ENCODE results near the gene FAM221A. TPM values are rescaled to one million over a fixed set of nuclear protein-coding genes. Genes with fewer than 3 reads are reported as not detected.

Gene FAM221A
- total and polyA plus RNA-seq, 2 donors (not counting 1 experiment from before 2014, with no cell fraction given) = 10.7 to 11.3 TPM

DNA sequence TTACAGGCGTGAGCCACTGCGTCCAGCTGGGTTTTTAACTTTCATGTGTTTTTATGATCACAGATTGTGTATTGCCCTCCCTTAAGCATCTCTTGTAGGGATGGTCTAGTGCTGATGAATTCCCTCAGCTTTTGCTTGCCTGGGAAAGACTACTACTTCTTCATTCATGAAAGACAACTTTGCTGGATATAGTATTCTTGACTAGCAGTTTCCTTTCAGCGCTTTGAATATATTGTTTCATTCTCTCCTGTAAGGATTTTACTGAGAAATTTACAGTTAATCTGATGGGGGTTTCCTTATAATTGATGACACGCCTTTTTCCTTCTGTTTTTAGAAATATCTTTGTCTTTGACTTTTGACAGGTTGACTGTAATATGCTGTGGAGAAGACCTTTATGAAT lies 63.2 kb downstream of the FAM221A start:
- H3K79me2 ChIP-seq (ENCODE audit: control insufficient read depth, insufficient read depth, low read length) = no peaks in the 10 kb centered on the region
- peaks cover 0 to 4% (median 0%) of the 10 kb centered on the region in 4 experiments for H3K27me3 ChIP-seq (replicated peaks in 1 of 4; ENCODE audit: control extremely low read depth in 1 of 4, control insufficient read depth in 3 of 4, insufficient read depth in 4 of 4, low read length in 3 of 4)
- peaks cover 2 to 37% (median 23%) of the 10 kb centered on the region in 3 donors for H3K9me3 ChIP-seq (ENCODE audit: control extremely low read depth in 1 of 3, control insufficient read depth in 2 of 3, insufficient read depth in 1 of 3, low read length in 2 of 3)
- no peak overlapping the region for H2AFZ ChIP-seq (ENCODE audit: insufficient read depth, low read depth, low read length, poor library complexity, severe bottlenecking)
- CTCF ChIA-PET = interaction anchor here (1.8 kb wide), 1 partner anchor 47 kb away, joined by 4 read pairs; no protein-coding TSS in a partner anchor
- no peaks in the 10 kb centered on the region for H4K20me1 ChIP-seq (ENCODE audit: control insufficient read depth, insufficient read depth, low read length, poor library complexity, severe bottlenecking)
- H3K4me3 ChIP-seq (ENCODE audit: control extremely low read depth in 1 of 5, extremely low read depth in 1 of 5, insufficient read depth in 1 of 5, low read depth in 2 of 5, low read length in 4 of 5) = no peak overlapping the region
- H3K27ac ChIP-seq (ENCODE audit: low read length in 2 of 2) = no peak overlapping the region
- H3K4me3 Mint-ChIP-seq = no peak overlapping the region
- peaks cover 16% of the 10 kb centered on the region for H3K9me3 Mint-ChIP-seq (ENCODE audit: insufficient read depth)
- ATAC-seq (ENCODE audit: low read depth) = no peak
- POLR2A ChIA-PET = no interaction called here
- H3K36me3 ChIP-seq (replicated peaks in 1 of 2; ENCODE audit: control extremely low read depth in 1 of 2, control insufficient read depth in 1 of 2, extremely low read depth in 1 of 2, insufficient read depth in 2 of 2, low read length in 1 of 2) = no peaks in the 10 kb centered on the region
- H3K9ac ChIP-seq (ENCODE audit: low read length) = no peak overlapping the region
- no peak for DNase-seq
- no peak overlapping the region for H3K27ac Mint-ChIP-seq
- H3K27me3 Mint-ChIP-seq = no peaks in the 10 kb centered on the region
- H3K4me2 ChIP-seq (replicated peaks; ENCODE audit: low read depth, low read length, poor library complexity, severe bottlenecking) = no peak overlapping the region
- TF ChIP-seq EZH2 (IDR thresholded peaks at IDR 0.05; ENCODE audit: borderline replicate concordance, insufficient read depth, low read depth, low read length, poor library complexity, severe bottlenecking) = no peak
- TF ChIP-seq, protein P1, sequence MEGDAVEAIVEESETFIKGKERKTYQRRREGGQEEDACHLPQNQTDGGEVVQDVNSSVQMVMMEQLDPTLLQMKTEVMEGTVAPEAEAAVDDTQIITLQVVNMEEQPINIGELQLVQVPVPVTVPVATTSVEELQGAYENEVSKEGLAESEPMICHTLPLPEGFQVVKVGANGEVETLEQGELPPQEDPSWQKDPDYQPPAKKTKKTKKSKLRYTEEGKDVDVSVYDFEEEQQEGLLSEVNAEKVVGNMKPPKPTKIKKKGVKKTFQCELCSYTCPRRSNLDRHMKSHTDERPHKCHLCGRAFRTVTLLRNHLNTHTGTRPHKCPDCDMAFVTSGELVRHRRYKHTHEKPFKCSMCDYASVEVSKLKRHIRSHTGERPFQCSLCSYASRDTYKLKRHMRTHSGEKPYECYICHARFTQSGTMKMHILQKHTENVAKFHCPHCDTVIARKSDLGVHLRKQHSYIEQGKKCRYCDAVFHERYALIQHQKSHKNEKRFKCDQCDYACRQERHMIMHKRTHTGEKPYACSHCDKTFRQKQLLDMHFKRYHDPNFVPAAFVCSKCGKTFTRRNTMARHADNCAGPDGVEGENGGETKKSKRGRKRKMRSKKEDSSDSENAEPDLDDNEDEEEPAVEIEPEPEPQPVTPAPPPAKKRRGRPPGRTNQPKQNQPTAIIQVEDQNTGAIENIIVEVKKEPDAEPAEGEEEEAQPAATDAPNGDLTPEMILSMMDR (IDR thresholded peaks at IDR 0.05) = no peak
- H3K4me1 Mint-ChIP-seq = no peaks in the 10 kb centered on the region
- no peaks in the 10 kb centered on the region for H3K4me1 ChIP-seq (ENCODE audit: control insufficient read depth in 2 of 2, insufficient read depth in 2 of 2, low read length in 2 of 2)
- no CpG with 5 or more reads among the region's 4 CpGs for WGBS (ENCODE audit: insufficient coverage)
- intact Hi-C loops (cut with micrococcal nuclease) = no loop called here

DNA sequence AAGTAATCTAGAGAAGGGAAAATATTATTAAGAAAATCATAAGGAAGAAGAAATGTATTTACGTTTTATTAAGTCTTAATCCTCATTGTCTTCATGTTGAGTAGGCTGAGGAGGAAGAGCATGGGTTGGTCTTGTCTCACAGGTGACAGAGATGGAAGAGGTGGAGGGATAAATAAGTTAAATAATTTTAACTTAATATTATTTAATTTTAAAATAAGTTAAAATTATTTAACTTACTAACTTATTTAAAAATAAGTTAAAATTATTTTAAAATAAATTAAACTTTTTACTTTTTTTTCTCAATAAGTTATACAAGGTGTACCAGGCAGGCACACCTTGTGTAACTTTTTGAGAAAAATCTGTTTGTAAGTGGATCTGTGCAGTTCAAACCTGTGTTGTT lies 66.6 kb downstream of the FAM221A start:
- no peak overlapping the region for H3K27ac Mint-ChIP-seq
- H3K4me2 ChIP-seq (replicated peaks; ENCODE audit: low read depth, low read length, poor library complexity, severe bottlenecking) = no peak overlapping the region
- no peak overlapping the region for H3K27ac ChIP-seq (ENCODE audit: low read length in 2 of 2)
- H3K4me1 ChIP-seq (ENCODE audit: control insufficient read depth in 2 of 2, insufficient read depth in 2 of 2, low read length in 2 of 2) = no peaks in the 10 kb centered on the region
- TF ChIP-seq, protein P1 (IDR thresholded peaks at IDR 0.05) = no peak
- TF ChIP-seq EZH2 (IDR thresholded peaks at IDR 0.05; ENCODE audit: borderline replicate concordance, insufficient read depth, low read depth, low read length, poor library complexity, severe bottlenecking) = no peak
- no peak for ATAC-seq (ENCODE audit: low read depth)
- no peak overlapping the region for H3K4me3 Mint-ChIP-seq
- CTCF ChIA-PET = no interaction called here
- peaks cover 0 to 4% (median 0%) of the 10 kb centered on the region in 4 experiments for H3K27me3 ChIP-seq (replicated peaks in 1 of 4; ENCODE audit: control extremely low read depth in 1 of 4, control insufficient read depth in 3 of 4, insufficient read depth in 4 of 4, low read length in 3 of 4)
- intact Hi-C loops (cut with micrococcal nuclease) = no loop called here
- WGBS (ENCODE audit: insufficient coverage) = no CpG with 5 or more reads among the region's 1 CpG
- H3K4me1 Mint-ChIP-seq = no peaks in the 10 kb centered on the region
- POLR2A ChIA-PET = no interaction called here
- H3K9me3 Mint-ChIP-seq (ENCODE audit: insufficient read depth) = peaks cover 16% of the 10 kb centered on the region
- no peaks in the 10 kb centered on the region for H3K27me3 Mint-ChIP-seq
- no peak overlapping the region for H3K4me3 ChIP-seq (ENCODE audit: control extremely low read depth in 1 of 5, extremely low read depth in 1 of 5, insufficient read depth in 1 of 5, low read depth in 2 of 5, low read length in 4 of 5)
- no peaks in the 10 kb centered on the region for H4K20me1 ChIP-seq (ENCODE audit: control insufficient read depth, insufficient read depth, low read length, poor library complexity, severe bottlenecking)
- no peak for DNase-seq
- no peaks in the 10 kb centered on the region for H3K79me2 ChIP-seq (ENCODE audit: control insufficient read depth, insufficient read depth, low read length)
- H2AFZ ChIP-seq (ENCODE audit: insufficient read depth, low read depth, low read length, poor library complexity, severe bottlenecking) = no peak overlapping the region
- no peak overlapping the region for H3K9ac ChIP-seq (ENCODE audit: low read length)
- H3K9me3 ChIP-seq (ENCODE audit: control extremely low read depth in 1 of 3, control insufficient read depth in 2 of 3, insufficient read depth in 1 of 3, low read length in 2 of 3) = peaks cover 2 to 36% (median 23%) of the 10 kb centered on the region in 3 donors
- H3K36me3 ChIP-seq (replicated peaks in 1 of 2; ENCODE audit: control extremely low read depth in 1 of 2, control insufficient read depth in 1 of 2, extremely low read depth in 1 of 2, insufficient read depth in 2 of 2, low read length in 1 of 2) = no peaks in the 10 kb centered on the region

Data from B cell (primary cell).